CD4-positive, alpha-beta T cell treated with Interferon alpha-2 for 1 hour (primary cell): ENCODE results near the gene EEF1AKMT4.
A peak's percentile ranks its signal among the peaks of the same experiment; 100 is the strongest.

Experiments
- DNase-seq, 2 donors: peaks; one replicate each; pipeline ENCODE4 v3.0.0-alpha.2; 2020 to 2022

The EEF1AKMT4 gene

GRCh38 chr3:184249412-184250166 is at the start of gene EEF1AKMT4:
Gene EEF1AKMT4, plus strand, starts transcription at chr3:184249672. Its CDS starts 23 bp downstream, at chr3:184249695.
- DNase-seq: peak; percentile 98

- no peak for DNase-seq
Observed at GRCh38 chr3:184200825-184201224, 48.6 kb upstream of the EEF1AKMT4 start.

- DNase-seq: no peak
Observed at GRCh38 chr3:184203526-184203925, 45.9 kb upstream of the EEF1AKMT4 start.

GRCh38 chr3:184209146-184209923 is 40.1 kb upstream of the EEF1AKMT4 start:
- DNase-seq: no peak

GRCh38 chr3:184211297-184211696 is 38.2 kb upstream of the EEF1AKMT4 start:
- DNase-seq: no peak

- no peak for DNase-seq
Observed at GRCh38 chr3:184211718-184212117, 37.8 kb upstream of the EEF1AKMT4 start.

- no peak for DNase-seq
Observed at GRCh38 chr3:184218814-184219213, 30.7 kb upstream of the EEF1AKMT4 start.

- DNase-seq: no peak
Observed at GRCh38 chr3:184222521-184222920, 27.0 kb upstream of the EEF1AKMT4 start.

GRCh38 chr3:184223946-184224345 is 25.5 kb upstream of the EEF1AKMT4 start:
- DNase-seq: no peak

GRCh38 chr3:184227481-184227935 is 22.0 kb upstream of the EEF1AKMT4 start:
- DNase-seq: peak; percentile 35 to 69

GRCh38 chr3:184228376-184229137 is 20.9 kb upstream of the EEF1AKMT4 start:
- DNase-seq: no peak

- peak; percentile 77 to 81 for DNase-seq
Observed at GRCh38 chr3:184229394-184230080, 19.9 kb upstream of the EEF1AKMT4 start, which contains the start of gene VWA5B2. Gene VWA5B2, plus strand, starts transcription at chr3:184229585. Its CDS starts 944 bp downstream, at chr3:184230529.

GRCh38 chr3:184230081-184230602 is 19.3 kb upstream of the EEF1AKMT4 start:
- no peak for DNase-seq

- DNase-seq: no peak
Observed at GRCh38 chr3:184230603-184231528, 18.6 kb upstream of the EEF1AKMT4 start.

GRCh38 chr3:184231671-184232070 is 17.8 kb upstream of the EEF1AKMT4 start:
- no peak for DNase-seq

GRCh38 chr3:184233127-184233843 is 16.2 kb upstream of the EEF1AKMT4 start:
- no peak for DNase-seq

GRCh38 chr3:184234224-184234623 is 15.2 kb upstream of the EEF1AKMT4 start:
- no peak for DNase-seq

GRCh38 chr3:184234671-184235380 is 14.6 kb upstream of the EEF1AKMT4 start:
- no peak for DNase-seq

- no peak for DNase-seq
Observed at GRCh38 chr3:184235381-184236032, 14.0 kb upstream of the EEF1AKMT4 start.
